GM21447 (cell line): ENCODE measurements around the gene REEP1.
A peak's percentile ranks its signal among the peaks of the same experiment; 100 is the strongest.

ENCODE experiments used
- ATAC-seq: cut with Tn5 transposase; IDR thresholded peaks from one replicate; pipeline ENCODE4 v1.9.1; 2021; ENCODE audit not compliant: unreplicated experiment

The REEP1 gene

GRCh38 chr2:86284987-86285386 lies 52.4 kb downstream of the REEP1 start:
- no peak for ATAC-seq

- ATAC-seq = no peak
These were observed 53.0 kb downstream of the REEP1 start for GRCh38 chr2:86284401-86284841.

DNA sequence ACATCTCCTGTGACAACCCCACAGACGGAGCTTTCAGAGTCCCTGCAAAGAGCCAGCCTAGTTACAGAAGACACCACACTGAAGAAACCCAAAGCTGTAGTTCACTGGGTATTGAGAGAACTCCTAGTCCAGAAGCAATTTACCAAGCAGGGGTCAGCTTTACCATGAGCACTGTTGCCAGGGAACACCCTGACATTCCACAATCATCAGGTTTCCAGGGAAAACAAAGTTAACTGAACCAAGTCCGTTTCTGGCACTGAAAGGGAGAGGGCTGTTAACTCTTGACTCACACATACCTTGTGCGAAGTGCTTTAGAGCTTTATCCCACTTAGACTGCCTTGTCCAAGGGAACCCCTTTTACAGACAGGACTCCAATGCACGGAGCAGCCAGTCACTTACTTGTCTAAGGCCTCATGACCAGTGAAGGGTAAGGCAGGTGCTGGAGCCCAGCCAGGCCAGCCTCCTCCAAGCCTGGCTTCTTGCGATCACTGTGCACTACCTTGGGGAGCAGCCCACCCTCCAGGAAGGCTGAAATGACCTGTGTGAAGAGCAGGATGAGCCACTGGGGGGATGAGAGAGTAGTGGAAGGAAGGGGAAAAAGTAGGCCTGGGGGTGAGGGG lies 53.9 kb downstream of the REEP1 start:
- no peak for ATAC-seq

- ATAC-seq = no peak
These were observed 56.2 kb downstream of the REEP1 start for GRCh38 chr2:86281066-86281700.

DNA sequence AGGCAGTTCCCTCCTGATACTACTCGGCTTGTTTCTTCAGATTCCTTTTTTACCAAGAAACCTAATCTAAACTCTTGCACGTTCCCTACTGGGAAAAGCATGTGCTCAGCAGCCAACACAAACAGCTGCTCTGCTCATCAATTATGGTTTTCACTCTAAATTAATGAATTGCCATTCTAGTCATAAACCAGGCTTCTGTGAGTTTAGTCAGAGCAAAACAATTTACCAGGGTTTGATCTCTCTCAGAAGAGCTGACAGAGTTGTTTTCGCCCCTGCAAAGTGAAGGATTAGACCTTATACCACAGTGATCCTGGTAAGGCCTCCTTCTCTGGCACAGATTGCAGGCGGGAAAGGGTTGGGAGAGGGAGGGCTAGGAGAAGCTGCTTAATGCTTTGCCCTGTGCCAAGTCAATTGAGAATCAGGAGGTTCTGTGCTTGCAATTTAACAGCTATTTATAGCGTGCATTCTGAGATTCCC lies 57.2 kb downstream of the REEP1 start:
- ATAC-seq = no peak

GRCh38 chr2:86275962-86276361 lies 61.5 kb downstream of the REEP1 start:
- no peak for ATAC-seq

DNA sequence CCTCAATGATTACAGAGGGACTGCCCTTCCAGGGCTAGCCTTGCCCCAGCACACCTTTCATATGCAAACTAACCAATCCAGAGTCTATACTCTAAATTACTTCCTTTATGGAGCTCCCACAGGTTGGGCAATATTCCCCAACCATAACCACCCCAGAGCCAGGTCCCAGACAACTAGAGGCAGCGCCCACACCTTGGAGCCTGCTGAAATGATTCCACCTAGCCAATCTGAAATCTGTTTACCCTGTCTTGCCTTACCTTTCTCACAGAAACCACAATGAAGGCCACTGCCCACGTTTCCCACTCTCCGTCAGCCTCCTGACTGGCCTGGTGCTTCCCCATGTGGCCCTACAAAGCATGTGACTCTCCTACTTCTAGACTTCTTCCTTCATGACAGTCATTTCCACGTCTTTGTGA lies 62.0 kb downstream of the REEP1 start:
- ATAC-seq = peak; percentile 40

GRCh38 chr2:86274918-86275275 lies 62.5 kb downstream of the REEP1 start:
- ATAC-seq = peak; percentile 65

DNA sequence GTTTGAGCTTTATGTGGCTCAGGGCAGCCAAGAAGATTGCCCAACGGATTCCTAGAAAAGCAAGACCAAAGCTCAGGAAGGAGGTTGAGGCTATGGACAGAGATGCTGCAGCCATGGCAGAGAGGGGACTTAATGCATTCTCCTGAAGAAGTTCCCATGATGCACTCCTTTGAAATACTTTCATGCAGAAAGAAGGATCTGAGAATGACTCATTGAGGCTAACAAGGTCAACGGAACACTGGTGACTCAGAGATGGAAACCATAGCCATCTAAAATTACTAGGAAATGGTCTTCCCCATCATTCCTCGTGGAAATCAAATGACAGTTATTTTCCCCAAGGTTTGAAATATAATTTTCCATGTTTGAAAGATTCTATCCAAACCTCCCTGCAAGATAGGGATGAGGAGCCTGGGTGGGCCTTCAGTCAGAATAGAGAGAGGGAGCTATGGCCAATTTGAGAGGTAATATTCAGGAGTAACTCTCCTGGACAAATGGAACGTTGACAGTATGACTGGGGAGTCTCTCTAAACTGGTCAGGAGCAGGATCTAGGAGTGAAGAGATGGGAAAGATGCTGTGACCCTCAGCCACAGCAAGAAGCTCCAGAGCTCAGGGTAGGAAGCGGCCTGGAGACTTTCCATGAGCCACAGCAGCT lies 63.0 kb downstream of the REEP1 start:
- ATAC-seq = no peak

DNA sequence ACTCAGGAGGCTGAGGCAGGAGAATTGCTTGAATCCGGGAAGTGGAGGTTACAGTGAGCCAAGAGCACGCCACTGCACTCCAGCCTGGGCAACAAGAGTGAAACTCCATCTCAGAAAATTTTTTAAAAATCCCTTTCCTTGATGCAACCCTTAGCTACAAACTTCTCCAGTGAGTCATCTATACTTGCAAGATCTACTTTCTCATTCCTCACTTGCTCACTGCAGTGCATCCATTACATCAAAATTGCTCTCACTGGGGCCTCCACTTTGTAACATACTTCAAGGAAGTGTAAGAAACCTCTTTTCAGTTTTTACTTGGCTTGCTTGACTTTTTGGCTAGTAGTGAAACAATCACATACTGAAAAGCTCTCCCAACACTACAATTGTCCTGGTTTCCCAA lies 65.3 kb downstream of the REEP1 start:
- no peak for ATAC-seq

- no peak for ATAC-seq
These were observed 66.2 kb downstream of the REEP1 start for GRCh38 chr2:86271248-86271647.

DNA sequence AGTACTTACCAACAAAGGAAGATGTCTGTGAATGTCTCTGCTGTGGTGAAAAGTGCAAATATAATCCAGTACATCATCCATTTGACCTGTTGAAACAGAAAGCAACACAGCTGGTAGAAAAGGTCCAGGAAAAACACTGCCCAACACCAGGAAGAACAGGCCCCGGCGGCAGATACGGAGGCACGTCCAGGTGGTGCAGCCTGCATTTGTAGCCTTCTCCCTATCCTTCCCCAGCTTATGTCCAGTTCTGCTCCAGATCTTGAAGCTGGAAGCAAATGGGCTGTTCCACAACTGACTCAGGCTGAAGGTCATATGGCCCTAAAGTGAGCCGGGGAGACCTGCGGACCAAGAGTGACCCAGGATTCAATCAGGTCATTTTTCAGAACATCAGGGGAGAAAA lies 73.5 kb downstream of the REEP1 start:
- ATAC-seq = no peak

GRCh38 chr2:86260978-86261377 lies 76.4 kb downstream of the REEP1 start:
- no peak for ATAC-seq

GRCh38 chr2:86258106-86258505 lies 79.3 kb downstream of the REEP1 start:
- ATAC-seq = no peak

DNA sequence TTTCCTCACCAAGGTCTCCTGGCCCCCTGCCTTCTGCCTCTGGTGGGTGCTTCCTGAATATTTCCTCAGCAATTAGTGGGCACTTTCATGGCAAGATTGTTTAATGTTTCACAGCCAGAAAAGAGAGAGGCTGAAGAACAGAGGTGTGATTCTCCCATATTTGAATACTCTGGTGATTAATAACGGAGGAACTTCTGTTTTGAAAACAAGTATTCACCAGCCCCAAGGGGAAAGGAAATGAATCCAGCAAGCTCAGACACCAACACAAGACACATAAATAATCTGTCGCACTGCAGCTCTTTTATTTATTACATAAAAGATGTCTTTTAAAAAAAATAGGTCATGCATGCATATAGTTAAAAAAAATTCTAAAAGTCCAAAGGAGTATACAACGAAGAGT lies 80.4 kb downstream of the REEP1 start:
- ATAC-seq = no peak

DNA sequence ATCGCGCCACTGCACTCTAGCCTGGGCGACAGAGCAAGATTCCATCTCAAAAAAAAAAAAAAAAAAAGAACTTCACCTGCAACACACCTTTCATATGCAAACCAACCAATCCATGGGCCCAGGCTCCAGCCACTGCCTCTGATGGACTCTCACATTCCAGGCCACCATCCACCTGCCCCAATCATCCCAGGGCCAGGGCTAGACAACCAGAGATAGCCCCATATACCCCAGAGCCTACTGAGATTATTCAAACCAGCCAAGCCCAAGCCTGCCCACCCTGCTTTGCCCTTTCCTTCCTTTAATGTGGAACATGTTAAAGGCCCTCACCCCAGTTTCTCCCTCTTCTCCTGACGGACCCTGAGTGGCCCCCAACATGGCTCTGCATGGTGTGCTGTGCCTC lies 81.1 kb downstream of the REEP1 start:
- no peak for ATAC-seq

- ATAC-seq = no peak
These were observed 82.6 kb downstream of the REEP1 start for GRCh38 chr2:86254576-86255538.

- ATAC-seq = no peak
These were observed 84.0 kb downstream of the REEP1 start for GRCh38 chr2:86253424-86253823.

GRCh38 chr2:86251840-86252266 lies 85.6 kb downstream of the REEP1 start:
- no peak for ATAC-seq

- peak; percentile 59 for ATAC-seq
These were observed 87.6 kb downstream of the REEP1 start for GRCh38 chr2:86249579-86250391.
